Prostate gland (tissue), 2 donors: ENCODE measurements around the gene PCSK6.

Experiments used
- POLR2A ChIP-seq: fragments of 450-650 bp; IDR thresholded peaks from one replicate; pipeline ENCODE4 v1.6.1; 2016; ENCODE audit warnings: antibody characterized with exemption, mild to moderate bottlenecking
- TF ChIP-seq, protein P1 (sequence below), 4 experiments: fragments of 200-600 bp in 2 of 4; fragments of 450-650 bp in 2 of 4; sonication (generic) in 2 of 4; IDR thresholded peaks; 1 replicate in 3 of 4; 2 replicates in 1 of 4; pipeline ENCODE4 v1.5.1; 2016 to 2019; ENCODE audit warnings: antibody characterized with exemption in 4 of 4, mild to moderate bottlenecking in 2 of 4, moderate library complexity in 2 of 4

DNA sequence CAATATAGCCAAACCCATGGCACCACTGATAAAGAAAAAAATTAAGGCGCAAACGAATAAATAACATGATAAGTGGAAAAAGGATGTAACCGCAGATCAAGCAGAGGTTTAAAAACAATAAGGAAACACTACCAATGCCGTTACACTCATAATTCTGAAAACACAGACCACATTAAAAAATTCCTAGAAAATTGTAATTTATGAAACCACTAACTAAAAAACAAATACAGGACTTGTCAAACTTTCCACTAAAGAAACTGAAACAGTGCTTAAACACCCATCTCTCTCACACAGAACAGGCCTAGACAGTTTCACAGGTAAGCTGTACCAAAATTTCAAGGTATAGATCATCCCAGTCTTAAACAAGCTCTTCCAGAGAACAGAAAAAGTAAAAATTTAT is 28.4 kb downstream of the PCSK6 start:
- no peak for TF ChIP-seq POLR2A
- TF ChIP-seq, protein P1, sequence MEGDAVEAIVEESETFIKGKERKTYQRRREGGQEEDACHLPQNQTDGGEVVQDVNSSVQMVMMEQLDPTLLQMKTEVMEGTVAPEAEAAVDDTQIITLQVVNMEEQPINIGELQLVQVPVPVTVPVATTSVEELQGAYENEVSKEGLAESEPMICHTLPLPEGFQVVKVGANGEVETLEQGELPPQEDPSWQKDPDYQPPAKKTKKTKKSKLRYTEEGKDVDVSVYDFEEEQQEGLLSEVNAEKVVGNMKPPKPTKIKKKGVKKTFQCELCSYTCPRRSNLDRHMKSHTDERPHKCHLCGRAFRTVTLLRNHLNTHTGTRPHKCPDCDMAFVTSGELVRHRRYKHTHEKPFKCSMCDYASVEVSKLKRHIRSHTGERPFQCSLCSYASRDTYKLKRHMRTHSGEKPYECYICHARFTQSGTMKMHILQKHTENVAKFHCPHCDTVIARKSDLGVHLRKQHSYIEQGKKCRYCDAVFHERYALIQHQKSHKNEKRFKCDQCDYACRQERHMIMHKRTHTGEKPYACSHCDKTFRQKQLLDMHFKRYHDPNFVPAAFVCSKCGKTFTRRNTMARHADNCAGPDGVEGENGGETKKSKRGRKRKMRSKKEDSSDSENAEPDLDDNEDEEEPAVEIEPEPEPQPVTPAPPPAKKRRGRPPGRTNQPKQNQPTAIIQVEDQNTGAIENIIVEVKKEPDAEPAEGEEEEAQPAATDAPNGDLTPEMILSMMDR (IDR thresholded peaks at IDR 0.05), result no peak
